Activated naive CD4-positive, alpha-beta T cell treated with anti-CD3 and anti-CD28 coated beads, Interleukin-2, amount 50 U/mL, for 24 hours (primary cell): ENCODE measurements around the gene MTRF1L.
"Not testable (repeated sequence)": the region's sequence is repeated elsewhere in the genome, so short reads cannot be mapped to it uniquely, and the experiment has no call there.

Experiments
- H3K27ac Mint-ChIP-seq: one replicate; pipeline ENCODE4 v1.8.0; 2021; ENCODE audit warnings: mild to moderate bottlenecking, mixed read lengths
- H3K27me3 Mint-ChIP-seq: one replicate; pipeline ENCODE4 v1.8.0; 2021; ENCODE audit warnings: mixed read lengths
- H3K36me3 Mint-ChIP-seq: one replicate; pipeline ENCODE4 v1.8.0; 2021; ENCODE audit warnings: mixed read lengths
- H3K4me1 Mint-ChIP-seq: one replicate; pipeline ENCODE4 v1.8.0; 2021; ENCODE audit warnings: mixed read lengths
- H3K4me3 Mint-ChIP-seq: one replicate; pipeline ENCODE4 v1.8.0; 2021; ENCODE audit warnings: mild to moderate bottlenecking, mixed read lengths
- H3K9me3 Mint-ChIP-seq: one replicate; pipeline ENCODE4 v1.8.0; 2021; ENCODE audit warnings: mixed read lengths

MTRF1L gene

GRCh38 chr6:153023977-153024708, 21.6 kb upstream of the MTRF1L start:
- H3K4me3 Mint-ChIP-seq: no peak overlapping the region
- peaks cover 3% of the 10 kb centered on the region for H3K4me1 Mint-ChIP-seq
- H3K27me3 Mint-ChIP-seq: peaks cover 19% of the 10 kb centered on the region
- H3K9me3 Mint-ChIP-seq: no peaks in the 10 kb centered on the region
- H3K36me3 Mint-ChIP-seq: no peaks in the 10 kb centered on the region
- no peak overlapping the region for H3K27ac Mint-ChIP-seq

- H3K4me3 Mint-ChIP-seq: no peak overlapping the region
Observed at GRCh38 chr6:153018355-153018754, 15.8 kb upstream of the MTRF1L start.

GRCh38 chr6:153016846-153017245, 14.3 kb upstream of the MTRF1L start:
- no peaks in the 10 kb centered on the region for H3K4me1 Mint-ChIP-seq
- no peak overlapping the region for H3K4me3 Mint-ChIP-seq
- no peaks in the 10 kb centered on the region for H3K9me3 Mint-ChIP-seq
- H3K36me3 Mint-ChIP-seq: no peaks in the 10 kb centered on the region
- H3K27ac Mint-ChIP-seq: no peak overlapping the region
- H3K27me3 Mint-ChIP-seq: peaks cover 18% of the 10 kb centered on the region

More at GRCh38 chr6:153018355-153018754, 15.8 kb upstream of the MTRF1L start:
- Mint-ChIP-seq H3K27me3 (peaks cover 18% of the 10 kb centered on the region), H3K9me3 (no peaks in the 10 kb centered on the region), H3K36me3 (no peaks in the 10 kb centered on the region), H3K27ac (no peak overlapping the region), H3K4me1 (no peaks in the 10 kb centered on the region)

GRCh38 chr6:153015094-153015640, 12.7 kb upstream of the MTRF1L start:
- no peaks in the 10 kb centered on the region for H3K4me1 Mint-ChIP-seq
- H3K9me3 Mint-ChIP-seq: no peaks in the 10 kb centered on the region
- peaks cover 18% of the 10 kb centered on the region for H3K27me3 Mint-ChIP-seq
- H3K36me3 Mint-ChIP-seq: no peaks in the 10 kb centered on the region
- no peak overlapping the region for H3K27ac Mint-ChIP-seq
- no peak overlapping the region for H3K4me3 Mint-ChIP-seq

GRCh38 chr6:153013438-153013837, 10.9 kb upstream of the MTRF1L start:
- Mint-ChIP-seq H3K27me3 (peaks cover 15% of the 10 kb centered on the region), H3K4me1 (no peaks in the 10 kb centered on the region), H3K36me3 (no peaks in the 10 kb centered on the region), H3K4me3 (no peak overlapping the region), H3K9me3 (no peaks in the 10 kb centered on the region), H3K27ac (no peak overlapping the region)

- H3K27ac Mint-ChIP-seq: no peak overlapping the region
- H3K4me1 Mint-ChIP-seq: no peaks in the 10 kb centered on the region
Observed at GRCh38 chr6:153012856-153013255, 10.3 kb upstream of the MTRF1L start.

GRCh38 chr6:153003366-153003690, 819 bp upstream of the MTRF1L start:
- peaks cover 13% of the 10 kb centered on the region for H3K36me3 Mint-ChIP-seq
- peaks cover 43% of the 10 kb centered on the region for H3K4me1 Mint-ChIP-seq
- H3K27me3 Mint-ChIP-seq: no peaks in the 10 kb centered on the region
- H3K27ac Mint-ChIP-seq: peak overlapping the region; percentile 98
- H3K9me3 Mint-ChIP-seq: no peaks in the 10 kb centered on the region
- H3K4me3 Mint-ChIP-seq: peak overlapping the region; percentile 96

More at GRCh38 chr6:153012856-153013255, 10.3 kb upstream of the MTRF1L start:
- H3K9me3 Mint-ChIP-seq: no peaks in the 10 kb centered on the region
- H3K27me3 Mint-ChIP-seq: peaks cover 13% of the 10 kb centered on the region
- H3K36me3 Mint-ChIP-seq: no peaks in the 10 kb centered on the region
- H3K4me3 Mint-ChIP-seq: no peak overlapping the region

GRCh38 chr6:153001767-153002612, 519 bp downstream of the MTRF1L start:
- Mint-ChIP-seq H3K36me3 (peaks cover 17% of the 10 kb centered on the region), H3K9me3 (no peaks in the 10 kb centered on the region), H3K4me3 (peak overlapping the region; percentile 96), H3K4me1 (peaks cover 50% of the 10 kb centered on the region), H3K27ac (peak overlapping the region; percentile 85), H3K27me3 (no peaks in the 10 kb centered on the region)

GRCh38 chr6:153000790-153001189, 1.7 kb downstream of the MTRF1L start:
- H3K9me3 Mint-ChIP-seq, H3K27me3 Mint-ChIP-seq: not testable (repeated sequence)
- peaks cover 62% of the 10 kb centered on the region for H3K4me1 Mint-ChIP-seq
- H3K36me3 Mint-ChIP-seq: peaks cover 20% of the 10 kb centered on the region
- peak overlapping the region; percentile 96 for H3K4me3 Mint-ChIP-seq
- peak overlapping the region; percentile 86 for H3K27ac Mint-ChIP-seq

- H3K27me3 Mint-ChIP-seq: no peaks in the 10 kb centered on the region
Observed at GRCh38 chr6:153000243-153000642, 2.3 kb downstream of the MTRF1L start.

GRCh38 chr6:152999538-152999937, 3.0 kb downstream of the MTRF1L start:
- peak overlapping the region; percentile 43 for H3K27ac Mint-ChIP-seq
- H3K9me3 Mint-ChIP-seq, H3K27me3 Mint-ChIP-seq: not testable (repeated sequence)
- peaks cover 68% of the 10 kb centered on the region for H3K4me1 Mint-ChIP-seq
- peaks cover 20% of the 10 kb centered on the region for H3K36me3 Mint-ChIP-seq
- peak overlapping the region; percentile 49 for H3K4me3 Mint-ChIP-seq

More at GRCh38 chr6:153000243-153000642, 2.3 kb downstream of the MTRF1L start:
- Mint-ChIP-seq H3K27ac (no peak overlapping the region), H3K4me1 (peaks cover 68% of the 10 kb centered on the region), H3K9me3 (no peaks in the 10 kb centered on the region), H3K4me3 (peak overlapping the region; percentile 96), H3K36me3 (peaks cover 20% of the 10 kb centered on the region)

GRCh38 chr6:152993847-152994246, 8.7 kb downstream of the MTRF1L start:
- H3K4me1 Mint-ChIP-seq: peaks cover 43% of the 10 kb centered on the region
- H3K27me3 Mint-ChIP-seq: no peaks in the 10 kb centered on the region
- peak overlapping the region; percentile 5 for H3K4me3 Mint-ChIP-seq

GRCh38 chr6:152993431-152993830, 9.1 kb downstream of the MTRF1L start:
- Mint-ChIP-seq H3K27ac (peak overlapping the region; percentile 68), H3K27me3 (no peaks in the 10 kb centered on the region), H3K4me3 (peak overlapping the region; percentile 5), H3K9me3 (no peaks in the 10 kb centered on the region), H3K36me3 (peaks cover 22% of the 10 kb centered on the region), H3K4me1 (peaks cover 40% of the 10 kb centered on the region)

More at GRCh38 chr6:152993847-152994246, 8.7 kb downstream of the MTRF1L start:
- Mint-ChIP-seq H3K9me3 (no peaks in the 10 kb centered on the region), H3K36me3 (peaks cover 22% of the 10 kb centered on the region), H3K27ac (peak overlapping the region; percentile 36)

- Mint-ChIP-seq H3K36me3 (peaks cover 6% of the 10 kb centered on the region), H3K27ac (peak overlapping the region; percentile 52), H3K9me3 (no peaks in the 10 kb centered on the region), H3K27me3 (no peaks in the 10 kb centered on the region), H3K4me3 (peak overlapping the region; percentile 5), H3K4me1 (peaks cover 32% of the 10 kb centered on the region)
Observed at GRCh38 chr6:152986978-152987377, 15.5 kb downstream of the MTRF1L start.

- not testable (repeated sequence) for H3K9me3 Mint-ChIP-seq, H3K27ac Mint-ChIP-seq, H3K27me3 Mint-ChIP-seq, H3K36me3 Mint-ChIP-seq
- peak overlapping the region; percentile 96 for H3K4me3 Mint-ChIP-seq
- peaks cover 47% of the 10 kb centered on the region for H3K4me1 Mint-ChIP-seq
Observed at GRCh38 chr6:152985300-152985699, 17.2 kb downstream of the MTRF1L start.

- no peaks in the 10 kb centered on the region for H3K27me3 Mint-ChIP-seq
- H3K9me3 Mint-ChIP-seq: no peaks in the 10 kb centered on the region
- peak overlapping the region; percentile 99 for H3K27ac Mint-ChIP-seq
- peak overlapping the region; percentile 96 for H3K4me3 Mint-ChIP-seq
- H3K36me3 Mint-ChIP-seq: no peaks in the 10 kb centered on the region
- peaks cover 46% of the 10 kb centered on the region for H3K4me1 Mint-ChIP-seq
Observed at GRCh38 chr6:152984513-152984872, 18.0 kb downstream of the MTRF1L start.
